ENCODE measurements around the gene PRADC1. TPM values are rescaled to one million over a fixed set of nuclear protein-coding genes. Genes with fewer than 3 reads are reported as not detected.
A peak's percentile ranks its signal among the peaks of the same experiment; 100 is the strongest.

The PRADC1 gene
- total RNA-seq, 1 experiment from 2014 or later: 9.4 TPM

DNA sequence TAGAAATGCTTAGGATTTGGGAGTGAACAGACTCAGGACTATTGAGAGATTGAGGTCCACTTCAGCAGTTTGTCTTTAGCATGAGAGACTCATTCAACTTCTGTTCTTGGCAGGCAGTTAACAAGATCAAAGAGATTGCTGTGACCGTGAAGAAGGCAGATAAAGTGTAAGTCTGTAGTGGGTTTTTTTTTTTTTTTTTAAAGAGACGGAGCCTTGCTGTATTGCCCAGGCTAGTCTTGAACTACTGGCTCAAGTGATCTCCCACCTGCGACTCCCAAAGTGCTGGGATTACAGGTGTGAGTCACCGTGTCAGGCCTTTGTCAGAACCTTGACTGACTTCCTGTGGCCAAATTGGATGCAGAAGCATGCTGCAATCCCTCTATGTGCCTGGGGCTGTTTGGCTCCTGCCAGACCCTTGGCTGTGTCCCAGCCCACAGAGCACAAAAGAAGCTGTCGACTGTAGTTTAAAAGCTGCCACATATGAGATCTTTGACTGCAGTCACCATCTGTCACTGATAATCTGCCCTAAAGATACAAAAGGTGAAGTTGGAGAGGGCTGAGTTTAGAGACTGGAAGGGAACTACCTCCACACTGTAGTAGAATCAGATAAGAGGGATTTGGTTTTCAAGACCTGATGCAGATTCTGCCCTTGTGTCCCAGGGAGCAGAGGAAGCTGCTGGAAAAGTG is 11.0 kb upstream of the PRADC1 start:
- peak overlapping the region; percentile 31 for H3K27ac ChIP-seq
- peaks cover 45% of the 10 kb centered on the region for H3F3A ChIP-seq (ENCODE audit: insufficient read depth, low read depth)
- H3K36me3 ChIP-seq (ENCODE audit: low read depth): peaks cover 72% of the 10 kb centered on the region
- no peak overlapping the region for H2AFZ ChIP-seq
- peak; percentile 86 to 96 for DNase-seq
- H4K20me1 ChIP-seq (ENCODE audit: insufficient read depth): peaks cover 84% of the 10 kb centered on the region
- CTCF ChIA-PET: no interaction called here
- H3K9me3 ChIP-seq (ENCODE audit: insufficient read depth, low read depth): no peaks in the 10 kb centered on the region
- intact Hi-C loops (cut with micrococcal nuclease; ENCODE audit: unreplicated experiment): loop anchor here (1.0 kb wide), 1 partner anchor 10 kb away; the partner anchor contains the start of gene CCT7
- peaks cover 16% of the 10 kb centered on the region for H3K4me1 ChIP-seq (replicated peaks; ENCODE audit: insufficient read depth)
- POLR2A ChIA-PET (ENCODE audit: unreplicated experiment): interaction anchor here (0.7 kb wide), 1 partner anchor 41 kb away, joined by 3 read pairs; the partner anchor contains the start of gene FBXO41
- no peaks in the 10 kb centered on the region for H3K9me2 ChIP-seq (ENCODE audit: insufficient read depth)
- H3K79me2 ChIP-seq (ENCODE audit: low read depth): peaks cover 69% of the 10 kb centered on the region
- TSS peak; percentile 3 for BruUV-seq (replicated peaks)
- no peaks in the 10 kb centered on the region for H3K27me3 ChIP-seq (ENCODE audit: insufficient read depth, low read depth)
- H3K4me2 ChIP-seq: 0 out of 2 replicates have a peak overlapping the region, but pooled peaks have one; percentile 9
- no peak overlapping the region for H3K4me3 ChIP-seq
- TF ChIP-seq, protein P1, sequence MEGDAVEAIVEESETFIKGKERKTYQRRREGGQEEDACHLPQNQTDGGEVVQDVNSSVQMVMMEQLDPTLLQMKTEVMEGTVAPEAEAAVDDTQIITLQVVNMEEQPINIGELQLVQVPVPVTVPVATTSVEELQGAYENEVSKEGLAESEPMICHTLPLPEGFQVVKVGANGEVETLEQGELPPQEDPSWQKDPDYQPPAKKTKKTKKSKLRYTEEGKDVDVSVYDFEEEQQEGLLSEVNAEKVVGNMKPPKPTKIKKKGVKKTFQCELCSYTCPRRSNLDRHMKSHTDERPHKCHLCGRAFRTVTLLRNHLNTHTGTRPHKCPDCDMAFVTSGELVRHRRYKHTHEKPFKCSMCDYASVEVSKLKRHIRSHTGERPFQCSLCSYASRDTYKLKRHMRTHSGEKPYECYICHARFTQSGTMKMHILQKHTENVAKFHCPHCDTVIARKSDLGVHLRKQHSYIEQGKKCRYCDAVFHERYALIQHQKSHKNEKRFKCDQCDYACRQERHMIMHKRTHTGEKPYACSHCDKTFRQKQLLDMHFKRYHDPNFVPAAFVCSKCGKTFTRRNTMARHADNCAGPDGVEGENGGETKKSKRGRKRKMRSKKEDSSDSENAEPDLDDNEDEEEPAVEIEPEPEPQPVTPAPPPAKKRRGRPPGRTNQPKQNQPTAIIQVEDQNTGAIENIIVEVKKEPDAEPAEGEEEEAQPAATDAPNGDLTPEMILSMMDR (conservative IDR thresholded peaks at IDR 0.05): no peak
- TF ChIP-seq EZH2 (IDR thresholded peaks at IDR 0.05; ENCODE audit: low read depth): no peak

DNA sequence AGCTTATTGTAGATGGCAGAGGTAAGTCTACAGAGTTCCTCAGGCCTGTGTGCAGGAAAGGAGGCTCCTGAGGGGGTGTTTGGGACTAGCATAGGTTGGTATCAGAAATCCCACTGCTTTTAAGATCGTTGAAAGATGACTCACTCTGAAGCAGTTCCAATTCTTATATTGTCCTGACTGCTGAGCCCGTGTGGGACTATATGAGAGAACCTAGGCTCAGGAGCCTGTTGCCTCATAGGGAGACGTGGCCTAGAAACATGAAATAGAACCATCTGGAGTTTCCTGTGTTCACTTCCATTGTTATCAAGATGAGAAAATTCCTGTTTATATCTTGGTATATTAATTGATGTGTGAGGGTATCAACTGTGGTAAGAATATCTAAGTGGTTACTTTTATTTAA is 6.7 kb upstream of the PRADC1 start:
- Histone ChIP-seq H3K27ac (no peak overlapping the region), H3K79me2 (ENCODE audit: low read depth) (peaks cover 91% of the 10 kb centered on the region), H3K4me1 (replicated peaks; ENCODE audit: insufficient read depth) (peaks cover 32% of the 10 kb centered on the region), H3K4me3 (no peak overlapping the region), H3K9me3 (ENCODE audit: insufficient read depth, low read depth) (no peaks in the 10 kb centered on the region), H3K36me3 (ENCODE audit: low read depth) (peaks cover 38% of the 10 kb centered on the region), H3K4me2 (no peak overlapping the region), H4K20me1 (ENCODE audit: insufficient read depth) (peaks cover 81% of the 10 kb centered on the region), H2AFZ (no peak overlapping the region), H3F3A (ENCODE audit: insufficient read depth, low read depth) (peaks cover 27% of the 10 kb centered on the region), H3K9me2 (ENCODE audit: insufficient read depth) (no peaks in the 10 kb centered on the region), H3K27me3 (ENCODE audit: insufficient read depth, low read depth) (no peaks in the 10 kb centered on the region)
- intact Hi-C loops (cut with micrococcal nuclease; ENCODE audit: unreplicated experiment): loop anchor here (10.0 kb wide), 1 partner anchor 145 kb away; the partner anchor contains the start of gene ALMS1
- BruUV-seq (replicated peaks): no TSS peak
- POLR2A ChIA-PET (ENCODE audit: unreplicated experiment): no interaction called here
- TF ChIP-seq, protein P1 (conservative IDR thresholded peaks at IDR 0.05): no peak
- TF ChIP-seq EZH2 (IDR thresholded peaks at IDR 0.05; ENCODE audit: low read depth): no peak
- no peak for DNase-seq
- CTCF ChIA-PET: no interaction called here

DNA sequence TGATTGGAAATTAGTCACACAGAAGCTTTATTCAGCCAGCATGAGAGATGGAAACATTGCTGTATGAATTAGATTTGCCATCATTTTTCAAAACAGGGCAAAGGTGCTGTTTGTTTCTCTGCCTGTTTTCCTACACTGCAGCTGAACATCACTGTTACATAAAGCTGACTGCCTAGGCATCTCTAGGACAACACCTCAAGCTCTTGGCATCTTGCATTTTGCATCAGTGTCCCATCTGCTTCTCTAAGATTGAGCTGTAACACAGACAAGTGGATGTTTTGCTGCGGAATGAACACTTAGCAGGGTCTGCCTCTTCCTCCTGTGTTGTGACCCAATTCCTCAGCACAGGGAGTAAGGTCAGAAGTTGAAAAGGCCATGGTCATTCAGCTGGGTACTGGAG is 5.9 kb upstream of the PRADC1 start:
- Histone ChIP-seq H2AFZ (no peak overlapping the region), H3F3A (ENCODE audit: insufficient read depth, low read depth) (peaks cover 21% of the 10 kb centered on the region), H3K27ac (no peak overlapping the region), H3K27me3 (ENCODE audit: insufficient read depth, low read depth) (no peaks in the 10 kb centered on the region), H3K9me2 (ENCODE audit: insufficient read depth) (no peaks in the 10 kb centered on the region), H3K4me2 (no peak overlapping the region), H3K79me2 (ENCODE audit: low read depth) (peaks cover 94% of the 10 kb centered on the region), H4K20me1 (ENCODE audit: insufficient read depth) (peaks cover 73% of the 10 kb centered on the region), H3K4me1 (replicated peaks; ENCODE audit: insufficient read depth) (peaks cover 27% of the 10 kb centered on the region), H3K9me3 (ENCODE audit: insufficient read depth, low read depth) (no peaks in the 10 kb centered on the region), H3K36me3 (ENCODE audit: low read depth) (peaks cover 32% of the 10 kb centered on the region), H3K4me3 (no peak overlapping the region)
- POLR2A ChIA-PET (ENCODE audit: unreplicated experiment): no interaction called here
- CTCF ChIA-PET: no interaction called here
- BruUV-seq (replicated peaks): no TSS peak
- DNase-seq: no peak
- no peak for TF ChIP-seq EZH2 (IDR thresholded peaks at IDR 0.05; ENCODE audit: low read depth)
- TF ChIP-seq, protein P1 (conservative IDR thresholded peaks at IDR 0.05): no peak
- intact Hi-C loops (cut with micrococcal nuclease; ENCODE audit: unreplicated experiment): loop anchor here (10.0 kb wide), 1 partner anchor 146 kb away; the partner anchor contains the start of gene ALMS1

Data from PC-9 (cell line).